HG02763 (cell line): ENCODE measurements around the gene THAP3.

Experiments used
- ATAC-seq: cut with Tn5 transposase; IDR thresholded peaks from one replicate; pipeline ENCODE4 v1.9.1; 2021; ENCODE audit warnings: mild to moderate bottlenecking, moderate library complexity; ENCODE audit not compliant: unreplicated experiment

Gene THAP3

GRCh38 chr1:6666696-6667095 is 42.0 kb downstream of the THAP3 start:
- ATAC-seq = no peak

GRCh38 chr1:6667139-6667538 is 42.5 kb downstream of the THAP3 start:
- ATAC-seq = no peak

- ATAC-seq = no peak
Measured at GRCh38 chr1:6668503-6668902, 43.8 kb downstream of the THAP3 start.

- no peak for ATAC-seq
Measured at GRCh38 chr1:6672558-6672957, 47.9 kb downstream of the THAP3 start.

GRCh38 chr1:6673816-6674398 is 49.2 kb downstream of the THAP3 start:
- ATAC-seq = no peak

GRCh38 chr1:6674771-6675170 is 50.1 kb downstream of the THAP3 start:
- no peak for ATAC-seq

GRCh38 chr1:6675941-6676340 is 51.3 kb downstream of the THAP3 start:
- ATAC-seq = no peak
